H1 (cell line): ENCODE results near the gene SETDB2.

ENCODE experiments used
- ATF2 ChIP-seq: IDR thresholded peaks from 2 replicates; pipeline ENCODE4 v1.6.1; 2012; ENCODE audit warnings: low read length, inconsistent platforms
- CTCF ChIP-seq, 3 experiments: IDR thresholded peaks; 1 replicate in 2 of 3; 2 replicates in 1 of 3; pipeline versions ENCODE4 v1.5.1 to v1.6.1; 2011; ENCODE audit warnings: low read length in 3 of 3, mild to moderate bottlenecking in 3 of 3, inconsistent platforms in 2 of 3, low read depth in 1 of 3, moderate library complexity in 1 of 3; ENCODE audit not compliant: insufficient read depth in 1 of 3; ENCODE audit errors: control extremely low read depth in 1 of 3
- EP300 ChIP-seq, 2 experiments: IDR thresholded peaks; 1 replicate in 1 of 2; 2 replicates in 1 of 2; pipeline ENCODE4 v1.6.1; 2011 to 2012; ENCODE audit warnings: low read depth in 2 of 2, low read length in 2 of 2, mild to moderate bottlenecking in 2 of 2, borderline replicate concordance in 1 of 2, inconsistent platforms in 1 of 2, moderate library complexity in 1 of 2
- EZH2 ChIP-seq: fragments of 200-600 bp; sonication (generic); IDR thresholded peaks from 2 replicates; pipeline ENCODE4 v1.7.1; 2012; ENCODE audit warnings: low read depth, mild to moderate bottlenecking, moderate library complexity, low read length, inconsistent platforms; ENCODE audit not compliant: severe bottlenecking
- HDAC6 ChIP-seq: IDR thresholded peaks from one replicate; pipeline ENCODE4 v1.7.1; 2012; ENCODE audit warnings: low read depth, mild to moderate bottlenecking, inconsistent platforms, low read length, moderate library complexity
- POLR2A ChIP-seq, 2 experiments: IDR thresholded peaks; 1 replicate in 1 of 2; 2 replicates in 1 of 2; pipeline ENCODE4 v1.6.1; 2011; ENCODE audit warnings: low read depth in 2 of 2, low read length in 2 of 2, mild to moderate bottlenecking in 2 of 2; ENCODE audit errors: control extremely low read depth in 1 of 2

GRCh38 chr13:49444524-49445395 lies 686 bp downstream of the SETDB2 start:
- TF ChIP-seq EZH2: no peak
- TF ChIP-seq EP300 (IDR thresholded peaks at IDR 0.05; ENCODE audit: borderline replicate concordance in 1 of 2, low read depth in 2 of 2, low read length in 2 of 2): no peak
- TF ChIP-seq POLR2A (IDR thresholded peaks at IDR 0.05; ENCODE audit: control extremely low read depth in 1 of 2, low read depth in 2 of 2, low read length in 2 of 2): peak in 1 of 2 experiments; percentile 29; a peak in 1 of 3 replicates
- no peak for TF ChIP-seq HDAC6
- TF ChIP-seq CTCF (IDR thresholded peaks at IDR 0.05; ENCODE audit: control extremely low read depth in 1 of 3, insufficient read depth in 1 of 3, low read depth in 1 of 3, low read length in 3 of 3): no peak
- no peak for TF ChIP-seq ATF2
